ENCODE results near the gene SREBF1.
A peak's percentile ranks its signal among the peaks of the same experiment; 100 is the strongest.

Gene SREBF1

GRCh38 chr17:17851103-17852002 lies 14.6 kb upstream of the SREBF1 start:
- no peak for DNase-seq (ENCODE audit: low spot score)
- TF ChIP-seq, protein P1, sequence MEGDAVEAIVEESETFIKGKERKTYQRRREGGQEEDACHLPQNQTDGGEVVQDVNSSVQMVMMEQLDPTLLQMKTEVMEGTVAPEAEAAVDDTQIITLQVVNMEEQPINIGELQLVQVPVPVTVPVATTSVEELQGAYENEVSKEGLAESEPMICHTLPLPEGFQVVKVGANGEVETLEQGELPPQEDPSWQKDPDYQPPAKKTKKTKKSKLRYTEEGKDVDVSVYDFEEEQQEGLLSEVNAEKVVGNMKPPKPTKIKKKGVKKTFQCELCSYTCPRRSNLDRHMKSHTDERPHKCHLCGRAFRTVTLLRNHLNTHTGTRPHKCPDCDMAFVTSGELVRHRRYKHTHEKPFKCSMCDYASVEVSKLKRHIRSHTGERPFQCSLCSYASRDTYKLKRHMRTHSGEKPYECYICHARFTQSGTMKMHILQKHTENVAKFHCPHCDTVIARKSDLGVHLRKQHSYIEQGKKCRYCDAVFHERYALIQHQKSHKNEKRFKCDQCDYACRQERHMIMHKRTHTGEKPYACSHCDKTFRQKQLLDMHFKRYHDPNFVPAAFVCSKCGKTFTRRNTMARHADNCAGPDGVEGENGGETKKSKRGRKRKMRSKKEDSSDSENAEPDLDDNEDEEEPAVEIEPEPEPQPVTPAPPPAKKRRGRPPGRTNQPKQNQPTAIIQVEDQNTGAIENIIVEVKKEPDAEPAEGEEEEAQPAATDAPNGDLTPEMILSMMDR (IDR thresholded peaks at IDR 0.05; ENCODE audit: extremely low read depth, insufficient read depth, missing control alignments), result no peak
- in situ Hi-C loops (cut with MboI; ENCODE audit: low pct_unique_long_range_greater_than_20kb, low sequenced_read_pairs, unreplicated experiment), result no loop called here

DNA sequence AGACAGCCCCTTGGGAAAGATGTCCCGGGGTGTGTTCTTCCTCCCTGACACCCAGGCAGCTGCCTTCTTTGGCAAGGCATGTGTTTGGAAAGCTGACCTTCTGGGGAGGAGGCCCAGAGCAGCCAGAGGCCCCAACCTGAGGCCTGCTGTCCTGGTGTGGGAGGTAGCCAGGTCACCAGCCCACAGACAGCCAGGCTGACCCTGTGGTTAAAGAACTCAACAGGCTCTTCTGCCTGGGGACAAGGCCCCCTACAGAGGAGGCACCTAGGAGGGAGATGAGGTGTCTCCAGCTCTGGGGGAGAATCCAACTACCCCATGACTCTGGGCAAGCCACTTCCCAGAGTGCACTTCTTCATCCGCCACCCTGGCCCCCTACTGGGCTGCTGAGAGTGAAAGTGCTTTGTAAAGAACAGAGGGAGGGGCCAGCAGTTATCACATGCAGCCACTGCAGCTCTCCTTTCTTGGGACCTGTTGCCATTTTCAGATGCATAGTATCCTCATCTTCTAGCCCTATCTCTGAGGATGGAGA lies 13.1 kb upstream of the SREBF1 start:
- peak; percentile 75 for DNase-seq (ENCODE audit: low spot score)
- in situ Hi-C loops (cut with MboI; ENCODE audit: low pct_unique_long_range_greater_than_20kb, low sequenced_read_pairs, unreplicated experiment), result no loop called here
- TF ChIP-seq, protein P1 (IDR thresholded peaks at IDR 0.05; ENCODE audit: extremely low read depth, insufficient read depth, missing control alignments), result peak; percentile 32

DNA sequence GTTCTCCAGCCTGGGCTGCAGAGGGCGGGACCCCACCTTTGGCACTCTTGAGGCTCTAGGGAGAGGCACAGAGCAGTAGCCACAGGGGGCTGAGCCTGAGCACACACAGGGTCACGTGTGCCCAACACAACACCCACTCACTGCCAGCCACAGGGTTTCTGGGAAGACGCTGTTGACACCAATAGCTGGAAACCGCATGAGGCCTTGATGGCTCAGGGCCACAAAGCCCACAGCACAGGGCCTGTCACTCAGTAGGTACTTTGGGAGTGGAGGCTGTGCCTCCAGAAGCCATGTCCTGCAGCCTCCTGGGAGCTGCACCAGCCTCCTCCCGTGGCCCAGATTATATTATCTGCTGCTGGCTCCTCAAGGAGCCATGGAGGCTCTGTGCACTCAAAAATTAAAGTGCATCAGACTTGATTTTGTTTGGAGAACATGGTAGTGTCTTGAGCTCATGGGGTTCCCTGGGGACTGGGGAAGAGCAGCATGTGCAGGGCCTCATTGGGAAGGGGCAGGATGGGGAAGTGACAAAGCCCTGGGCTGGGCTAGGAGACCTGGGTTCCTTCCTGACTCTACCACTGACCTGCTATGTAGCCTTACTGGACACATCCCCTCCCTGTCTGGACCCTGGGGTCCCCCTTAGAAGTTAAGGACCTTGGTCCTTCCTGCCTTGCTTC lies 12.5 kb upstream of the SREBF1 start:
- in situ Hi-C loops (cut with MboI; ENCODE audit: low pct_unique_long_range_greater_than_20kb, low sequenced_read_pairs, unreplicated experiment), result no loop called here
- DNase-seq (ENCODE audit: low spot score), result peak; percentile 66
- TF ChIP-seq, protein P1 (IDR thresholded peaks at IDR 0.05; ENCODE audit: extremely low read depth, insufficient read depth, missing control alignments), result no peak

DNA sequence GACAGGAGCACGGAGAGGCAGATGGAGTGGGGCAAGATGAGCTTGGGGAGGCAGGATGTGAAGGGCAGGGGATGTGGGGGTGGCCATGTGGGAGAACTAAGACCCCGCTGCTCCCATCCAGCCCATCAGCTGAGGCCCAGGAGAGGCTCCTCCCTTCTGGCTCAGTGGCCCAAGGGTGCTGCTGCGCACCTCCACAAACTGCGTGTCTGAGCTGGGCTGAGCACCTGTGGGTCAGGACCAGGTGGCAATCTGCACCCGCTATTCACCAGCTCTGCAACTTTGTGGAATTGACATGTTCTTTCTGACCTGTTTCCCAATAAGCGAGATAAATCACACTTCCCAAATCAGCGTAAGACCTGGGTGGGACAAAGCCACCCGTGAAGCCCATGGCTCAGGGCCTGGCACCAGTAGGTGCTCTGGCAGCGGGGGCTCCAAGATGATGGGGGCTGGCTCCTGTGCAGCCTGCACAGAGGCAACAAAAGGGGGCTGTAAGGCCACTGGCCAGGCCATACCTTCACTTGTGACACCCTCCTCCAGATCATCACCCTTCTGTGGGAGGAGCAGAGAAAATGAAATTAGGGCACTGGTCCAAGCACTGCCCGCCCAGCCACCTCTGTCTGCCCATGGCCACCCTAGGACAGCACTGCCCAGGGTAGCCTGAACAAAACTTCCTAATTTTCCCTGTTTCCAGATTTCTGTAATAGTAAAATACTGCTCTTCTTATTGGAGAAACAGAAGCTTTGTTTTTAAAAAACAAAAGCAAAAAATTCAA lies 11.7 kb upstream of the SREBF1 start:
- DNase-seq (ENCODE audit: low spot score), result no peak
- in situ Hi-C loops (cut with MboI; ENCODE audit: low pct_unique_long_range_greater_than_20kb, low sequenced_read_pairs, unreplicated experiment), result no loop called here
- TF ChIP-seq, protein P1 (IDR thresholded peaks at IDR 0.05; ENCODE audit: extremely low read depth, insufficient read depth, missing control alignments), result no peak

- TF ChIP-seq, protein P1 (IDR thresholded peaks at IDR 0.05; ENCODE audit: extremely low read depth, insufficient read depth, missing control alignments), result no peak
- in situ Hi-C loops (cut with MboI; ENCODE audit: low pct_unique_long_range_greater_than_20kb, low sequenced_read_pairs, unreplicated experiment), result no loop called here
- DNase-seq (ENCODE audit: low spot score), result no peak
Observed at GRCh38 chr17:17847726-17848125, 10.9 kb upstream of the SREBF1 start.

GRCh38 chr17:17847118-17847689 lies 10.4 kb upstream of the SREBF1 start:
- no peak for DNase-seq (ENCODE audit: low spot score)
- TF ChIP-seq, protein P1 (IDR thresholded peaks at IDR 0.05; ENCODE audit: extremely low read depth, insufficient read depth, missing control alignments), result no peak
- in situ Hi-C loops (cut with MboI; ENCODE audit: low pct_unique_long_range_greater_than_20kb, low sequenced_read_pairs, unreplicated experiment), result no loop called here
